Right atrium auricular region (tissue), 2 donors: ENCODE measurements around the gene GJD3. TPM values are rescaled to one million over a fixed set of nuclear protein-coding genes. Genes with fewer than 3 reads are reported as not detected.

Source experiments
- DNase-seq: peaks from one replicate; pipeline ENCODE4 v3.0.0-alpha.2; 2019; ENCODE audit warnings: low spot score
- H3K27ac ChIP-seq, 2 donors: fragments of 200-600 bp; sonication (generic); 1 replicate in 1 of 2; 2 replicates in 1 of 2; pipeline ENCODE4 v1.5.1; 2016 to 2019
- H3K27me3 ChIP-seq, 2 donors: fragments of 200-600 bp; sonication (generic); one replicate each; pipeline versions ENCODE4 v1.5.1 to v1.6.0; 2017 to 2019
- H3K36me3 ChIP-seq: fragments of 200-600 bp; sonication (generic); one replicate; pipeline ENCODE4 v1.5.1; 2016
- H3K4me1 ChIP-seq, 2 donors: fragments of 200-600 bp; sonication (generic); one replicate each; pipeline versions ENCODE4 v1.5.1 to v1.6.0; 2017 to 2019
- H3K4me3 ChIP-seq, 2 donors: fragments of 200-600 bp; sonication (generic); 1 replicate in 1 of 2; 2 replicates in 1 of 2; pipeline ENCODE4 v1.5.1; 2017 to 2019; ENCODE audit warnings: mild to moderate bottlenecking in 1 of 2, moderate library complexity in 1 of 2
- H3K9me3 ChIP-seq, 2 donors: fragments of 200-600 bp; sonication (generic); one replicate each; pipeline ENCODE4 v1.5.1; 2019
- CTCF ChIP-seq, 2 donors: fragments of 200-600 bp; sonication (generic); IDR thresholded peaks; one replicate each; pipeline ENCODE4 v1.5.1; 2019; ENCODE audit warnings: antibody characterized with exemption in 2 of 2
- total RNA-seq, 2 donors: library from RNA; depleted of rRNA; stranded (reverse); fragments of >200 nt; gene quantifications; one replicate each; pipeline ENCODE4 v1.1.0, GENCODE V29; 2016

GJD3 gene
- total RNA-seq, 2 donors from 2014 or later = 1.6 TPM; not detected in 1

- H3K4me1 ChIP-seq = peaks cover 0 to 100% of the 10 kb centered on the region in 2 donors
- peaks cover 5% of the 10 kb centered on the region for H3K36me3 ChIP-seq
- H3K4me3 ChIP-seq = no peak overlapping the region
- no peaks in the 10 kb centered on the region for H3K9me3 ChIP-seq
- H3K27me3 ChIP-seq = no peaks in the 10 kb centered on the region
- peak overlapping the region; percentile 96 to 98 for H3K27ac ChIP-seq
- DNase-seq = no peak
- no peak for TF ChIP-seq CTCF (IDR thresholded peaks at IDR 0.05)
Observed at GRCh38 chr17:40326014-40326831, 38.3 kb downstream of the GJD3 start.

- no peaks in the 10 kb centered on the region for H3K9me3 ChIP-seq
- peaks cover 0 to 100% of the 10 kb centered on the region in 2 donors for H3K4me1 ChIP-seq
- no peak overlapping the region for H3K4me3 ChIP-seq
- H3K36me3 ChIP-seq = no peaks in the 10 kb centered on the region
- no peak for DNase-seq
- peak overlapping the region; percentile 96 to 98 for H3K27ac ChIP-seq
- TF ChIP-seq CTCF (IDR thresholded peaks at IDR 0.05) = no peak
- H3K27me3 ChIP-seq = no peaks in the 10 kb centered on the region
Observed at GRCh38 chr17:40325156-40326013, 39.2 kb downstream of the GJD3 start.

DNA sequence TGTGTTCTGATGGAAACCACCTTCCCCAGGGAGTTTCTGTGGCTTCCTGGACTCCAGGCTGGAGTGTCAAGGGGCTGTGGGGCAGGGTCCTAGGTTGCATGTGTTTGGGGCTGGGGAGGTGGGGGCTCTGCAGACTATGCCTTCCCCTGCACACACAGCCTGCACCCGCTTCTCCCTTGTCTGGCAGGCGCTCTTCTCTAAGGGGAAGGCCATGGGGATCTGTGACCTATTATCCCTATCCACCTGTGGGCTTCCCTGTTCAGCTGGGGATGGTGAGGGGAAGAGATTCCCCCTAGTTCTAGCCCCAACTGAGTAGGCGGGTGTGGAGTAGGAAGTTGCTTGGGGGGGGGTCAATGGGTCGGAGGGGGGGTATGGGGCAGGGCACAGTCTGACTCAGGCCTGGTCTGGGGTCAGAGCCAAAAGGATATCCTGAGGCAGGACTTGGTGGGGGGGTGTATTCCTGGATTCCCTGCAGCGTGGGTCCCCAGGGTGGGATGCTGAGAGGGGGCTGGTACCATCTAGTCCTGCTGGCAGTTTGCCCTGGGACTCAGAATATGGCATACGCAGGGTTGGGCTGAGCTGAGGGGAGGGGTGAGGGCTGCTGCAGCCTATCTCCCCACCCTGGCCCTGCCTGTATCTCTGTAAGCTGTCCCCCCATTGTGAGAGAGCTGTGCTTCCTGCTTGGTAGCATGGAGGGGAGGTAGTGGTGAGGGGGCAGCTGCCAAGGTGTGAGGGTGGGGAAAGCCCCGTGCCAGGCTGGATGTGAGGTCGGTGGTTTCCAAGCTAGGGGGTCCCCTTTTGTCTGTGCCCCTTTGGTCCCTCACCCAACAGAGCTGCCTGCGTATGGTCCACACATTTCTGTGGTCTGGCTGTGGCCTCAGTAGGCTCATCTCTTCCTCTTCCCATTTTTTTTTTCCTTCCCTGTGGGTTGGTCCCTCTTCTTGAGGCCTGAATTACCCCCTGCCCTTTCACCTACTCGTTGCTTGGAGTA, 40.9 kb downstream of the GJD3 start:
- H3K36me3 ChIP-seq = no peaks in the 10 kb centered on the region
- peak overlapping the region; percentile 96 to 98 for H3K27ac ChIP-seq
- H3K4me1 ChIP-seq = peaks cover 0 to 100% of the 10 kb centered on the region in 2 donors
- peak overlapping the region in 1 of 2 donors; percentile 52 for H3K4me3 ChIP-seq
- DNase-seq = no peak
- TF ChIP-seq CTCF (IDR thresholded peaks at IDR 0.05) = no peak
- H3K9me3 ChIP-seq = no peaks in the 10 kb centered on the region
- H3K27me3 ChIP-seq = no peaks in the 10 kb centered on the region

GRCh38 chr17:40322358-40323315, 41.9 kb downstream of the GJD3 start:
- H3K4me1 ChIP-seq = peaks cover 0 to 94% of the 10 kb centered on the region in 2 donors
- no peaks in the 10 kb centered on the region for H3K9me3 ChIP-seq
- peak overlapping the region; percentile 96 to 98 for H3K27ac ChIP-seq
- no peaks in the 10 kb centered on the region for H3K36me3 ChIP-seq
- H3K27me3 ChIP-seq = no peaks in the 10 kb centered on the region
- peak overlapping the region; percentile 48 to 52 for H3K4me3 ChIP-seq
- no peak for DNase-seq
- TF ChIP-seq CTCF (IDR thresholded peaks at IDR 0.05) = no peak
